Heart right ventricle (tissue), 16 donors: ENCODE data around the gene RNH1. TPM values are rescaled to one million over a fixed set of nuclear protein-coding genes. Genes with fewer than 3 reads are reported as not detected.
A peak's percentile ranks its signal among the peaks of the same experiment; 100 is the strongest.

Source experiments
- ATAC-seq, 8 donors: fragments of 200-7000 bp; cut with Tn5 transposase; one replicate each; pipeline ENCODE4 v1.9.1; 2020; ENCODE audit warnings: mild to moderate bottlenecking in 8 of 8, moderate library complexity in 8 of 8, moderate number of reproducible peaks in 1 of 8
- DNase-seq, 2 donors: peaks; one replicate each; pipeline ENCODE4 v3.0.0-alpha.2; 2020
- H3K27ac ChIP-seq, 10 donors: fragments of 200-600 bp; sonication (generic) in 2 of 10; one replicate each; pipeline versions ENCODE4 v1.5.0 to v1.8.0; 2020 to 2022; ENCODE audit warnings: mild to moderate bottlenecking in 3 of 10
- H3K27me3 ChIP-seq, 7 donors: fragments of 200-600 bp; one replicate each; pipeline ENCODE4 v1.8.0; 2021 to 2022; ENCODE audit warnings: mild to moderate bottlenecking in 2 of 7
- H3K36me3 ChIP-seq, 9 donors: fragments of 200-600 bp; sonication (generic) in 1 of 9; one replicate each; pipeline versions ENCODE4 v1.5.0 to v1.8.0; 2020 to 2022; ENCODE audit warnings: mild to moderate bottlenecking in 2 of 9
- H3K4me1 ChIP-seq, 9 donors: fragments of 200-600 bp; sonication (generic) in 1 of 9; one replicate each; pipeline versions ENCODE4 v1.5.0 to v1.8.0; 2020 to 2022; ENCODE audit warnings: mild to moderate bottlenecking in 4 of 9
- H3K4me3 ChIP-seq, 10 donors: fragments of 200-600 bp; sonication (generic) in 2 of 10; one replicate each; pipeline versions ENCODE4 v1.5.0 to v1.8.0; 2020 to 2022; ENCODE audit warnings: mild to moderate bottlenecking in 7 of 10, moderate library complexity in 2 of 10
- H3K9me3 ChIP-seq, 11 donors: fragments of 200-600 bp in 10 of 11; sonication (generic) in 2 of 11; one replicate each; pipeline versions ENCODE4 v1.5.0 to v1.8.0; 2013 to 2022; ENCODE audit warnings: mild to moderate bottlenecking in 2 of 11, control low read depth in 1 of 11, moderate library complexity in 1 of 11
- CTCF ChIP-seq, 9 donors: fragments of 200-600 bp; sonication (generic) in 2 of 9; IDR thresholded peaks; one replicate each; pipeline versions ENCODE4 v1.5.0 to v1.8.0; 2021 to 2022; ENCODE audit warnings: antibody characterized with exemption in 9 of 9, mild to moderate bottlenecking in 5 of 9, moderate library complexity in 1 of 9
- WGBS, 2 donors: extraction: QIAGEN DNeasy Blood & Tissue Kit; methylation state at CpG; one replicate each; pipeline ENCODE4 v1.1.7; 2013; ENCODE audit warnings: inconsistent platforms in 1 of 2; 5-methylcytosine and 5-hydroxymethylcytosine counted together
- intact Hi-C, 10 donors: fragments of 100-400 bp; cut with DNase I; formaldehyde crosslinking; loops; one replicate each; pipeline versions ENCODE4 v1.11.1 to v1.14.2; 2022
- polyA plus RNA-seq, 2 donors: library from polyadenylated mRNA; stranded (reverse); fragments of 200-250 nt; gene quantifications; one replicate each; pipeline ENCODE4 v1.2.3, GENCODE V29; 2013
- total RNA-seq, 10 donors: library from RNA; stranded (reverse); fragmentation: NEBNext Ultra II Directional in 3 of 10; extraction: Animal tissue kit (Norgen Biotek cat#: 25700) in 3 of 10; gene quantifications; one replicate each; pipeline versions ENCODE4 v1.2.1 to v1.2.4, GENCODE V29; 2021 to 2023
- donor health status: Arrhythmogenic right ventricular cardiomyopathy.
- donor health status: ischemic (EF 13 %, LVEDD 7.1; RV severe dilation, severe dysfunction).
- donor health status: healthy with polysubstance abuse.
- donor health status: DM: no; HTN: yes; CAD: no.
- donor health status: DM: no; HTN: no; CAD: no.
- donor health status: ischemic (EF 25% LVEDD 6.9; RV normal size, moderate dysfunction).
- donor health status: ischemic (EF 25% LVEDD 5.7; RV mildly dilated, moderate dysfunction).
- donor health status: healthy.
- donor health status: DM: yes; HTN: yes; CAD: no.
- donor health status: Ischemic cardiomyopathy.
- donor health status: ischemic (EF 35%, LVEDD 5.7; RV mildly dilated, moderate dysfunction).
- donor health status: nonischemic (EF 11% LVEDD 7.7; RV severe dilation, severe dysfunction).
- donor health status: DM: yes; HTN: yes; CAD: no.
- donor health status: PGD.
- donor health status: ischemic (EF 29% LVEDD 5.4; RV normal size, mild dysfunction).
- donor health status: nonischemic (EF 23%, LVEDD 6.1; RV moderate dilation, normal function).

The RNH1 gene
- total and polyA plus RNA-seq, 12 donors = 37.4 to 221 (median 153) TPM

- Histone ChIP-seq H3K27ac (peak overlapping the region in 9 of 10 donors; percentile 47 to 78 (median 75)), H3K9me3 (no peaks in the 10 kb centered on the region), H3K36me3 (peaks cover 0 to 37% (median 16%) of the 10 kb centered on the region in 9 donors), H3K4me1 (peaks cover 15 to 51% (median 39%) of the 10 kb centered on the region in 9 donors), H3K27me3 (peaks cover 0 to 25% (median 14%) of the 10 kb centered on the region in 7 donors), H3K4me3 (peak overlapping the region; percentile 64 to 95 (median 86))
- 9 to 14% methylated on average over 48 to 66 of the region's 66 CpGs for WGBS, 2 donors
- DNase-seq (no peak), ATAC-seq (peak in 1 of 8 donors; percentile 1)
- intact Hi-C loops = loop anchor here in 1 of 10 donors (2.0 to 10.0 kb wide), 2 partner anchors 28 to 90 kb away; partner anchors contain the start of genes CDHR5, RNH1 and SCT
- no peak for TF ChIP-seq CTCF (IDR thresholded peaks at IDR 0.05)
Observed at GRCh38 chr11:534396-535209, 27.6 kb upstream of the RNH1 start.

GRCh38 chr11:533586-534395 lies 26.7 kb upstream of the RNH1 start:
- peaks cover 15 to 51% (median 39%) of the 10 kb centered on the region in 9 donors for H3K4me1 ChIP-seq
- H3K9me3 ChIP-seq = no peaks in the 10 kb centered on the region
- DNase-seq = no peak
- peaks cover 0 to 25% (median 14%) of the 10 kb centered on the region in 7 donors for H3K27me3 ChIP-seq
- intact Hi-C loops = loop anchor here in 1 of 10 donors (2.0 to 10.0 kb wide), 2 partner anchors 27 to 91 kb away; partner anchors contain the start of genes CDHR5, RNH1 and SCT
- peaks cover 0 to 38% (median 16%) of the 10 kb centered on the region in 9 donors for H3K36me3 ChIP-seq
- no peak for TF ChIP-seq CTCF (IDR thresholded peaks at IDR 0.05)
- H3K27ac ChIP-seq = peak overlapping the region in 4 of 10 donors; percentile 59 to 78 (median 76)
- H3K4me3 ChIP-seq = peak overlapping the region in 9 of 10 donors; percentile 64 to 95 (median 86)
- ATAC-seq = no peak
- WGBS, 2 donors = 91 to 92% methylated on average over 37 of the region's 37 CpGs

GRCh38 chr11:532986-533585 lies 26.0 kb upstream of the RNH1 start:
- H3K4me1 ChIP-seq = peaks cover 15 to 51% (median 39%) of the 10 kb centered on the region in 9 donors
- no peak for DNase-seq

More at GRCh38 chr11:532986-533585, 26.0 kb upstream of the RNH1 start:
- Histone ChIP-seq H3K4me3 (no peak overlapping the region), H3K27ac (no peak overlapping the region), H3K27me3 (peaks cover 0 to 22% (median 14%) of the 10 kb centered on the region in 7 donors), H3K9me3 (no peaks in the 10 kb centered on the region), H3K36me3 (peaks cover 0 to 38% (median 16%) of the 10 kb centered on the region in 9 donors)
- no peak for ATAC-seq
- no peak for TF ChIP-seq CTCF (IDR thresholded peaks at IDR 0.05)
- intact Hi-C loops = loop anchor here in 1 of 10 donors (10.0 kb wide), 1 partner anchor 92 kb away; the partner anchor contains the start of genes CDHR5 and SCT
- 93 to 94% methylated on average over 31 to 33 of the region's 33 CpGs for WGBS, 2 donors
